HG03039 (cell line): ENCODE data around the gene UBE2G2.
"Not testable (repeated sequence)": the region's sequence is repeated elsewhere in the genome, so short reads cannot be mapped to it uniquely, and the experiment has no call there.

Source experiments
- ATAC-seq: cut with Tn5 transposase; IDR thresholded peaks from one replicate; pipeline ENCODE4 v1.9.1; 2021; ENCODE audit warnings: mild to moderate bottlenecking, moderate library complexity; ENCODE audit not compliant: unreplicated experiment

The UBE2G2 gene

DNA sequence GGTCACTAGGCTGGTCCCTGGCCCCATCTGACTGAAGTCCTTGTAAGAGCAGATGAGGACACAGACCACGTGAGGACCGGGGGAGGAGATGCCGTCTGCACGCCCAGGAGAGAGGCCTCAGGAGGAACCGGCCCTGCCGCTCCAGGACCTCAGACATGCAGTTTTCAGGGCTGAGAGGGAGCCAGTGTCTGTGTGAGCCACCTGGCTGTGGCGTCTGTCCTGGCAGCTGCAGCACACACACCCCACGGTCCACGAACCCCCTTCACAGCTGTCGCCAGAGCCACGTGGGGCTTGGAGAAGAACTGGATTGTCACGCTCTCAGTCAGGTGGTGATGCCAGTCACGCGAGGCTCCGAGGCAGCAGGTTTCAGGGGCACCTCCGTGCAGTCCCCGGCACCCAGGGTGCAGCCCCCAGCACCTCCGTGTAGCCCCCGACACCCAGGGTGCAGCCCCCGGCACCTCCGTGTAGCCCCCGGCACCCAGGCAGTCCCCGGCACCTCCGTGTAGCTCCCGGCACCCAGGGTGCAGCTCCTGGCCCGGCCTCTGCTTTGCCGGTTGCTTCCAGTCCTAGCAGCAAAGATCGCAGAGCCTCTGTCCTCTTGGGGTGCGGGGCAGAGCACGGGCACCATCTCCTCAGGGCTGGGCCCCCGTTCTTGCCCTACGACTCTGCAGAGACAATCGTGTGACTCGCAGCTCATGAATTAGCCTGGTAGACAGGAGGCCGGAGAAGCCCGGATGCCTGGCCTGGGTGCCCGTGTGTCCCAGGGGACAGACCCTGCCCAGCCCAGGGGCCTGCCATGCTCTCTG lies 35.2 kb upstream of the UBE2G2 start:
- ATAC-seq, result no peak

GRCh38 chr21:44836349-44836665 lies 34.7 kb upstream of the UBE2G2 start:
- no peak for ATAC-seq

DNA sequence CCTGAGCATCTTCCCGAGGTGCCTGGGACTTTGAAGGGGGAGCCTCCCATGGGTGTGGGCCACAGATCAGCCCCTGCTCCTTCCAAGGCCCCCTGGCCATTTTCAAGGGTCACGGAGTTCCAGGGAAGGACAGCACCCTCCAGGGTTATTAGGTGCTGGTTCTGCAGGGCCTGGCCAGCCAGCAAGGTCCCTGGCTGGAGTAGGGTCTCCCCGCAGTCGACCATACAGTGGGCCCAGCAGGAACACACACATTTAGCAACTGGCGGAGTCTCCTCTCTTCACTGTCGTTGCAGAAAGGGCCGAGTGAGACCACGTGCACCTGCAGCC lies 34.0 kb upstream of the UBE2G2 start:
- no peak for ATAC-seq

DNA sequence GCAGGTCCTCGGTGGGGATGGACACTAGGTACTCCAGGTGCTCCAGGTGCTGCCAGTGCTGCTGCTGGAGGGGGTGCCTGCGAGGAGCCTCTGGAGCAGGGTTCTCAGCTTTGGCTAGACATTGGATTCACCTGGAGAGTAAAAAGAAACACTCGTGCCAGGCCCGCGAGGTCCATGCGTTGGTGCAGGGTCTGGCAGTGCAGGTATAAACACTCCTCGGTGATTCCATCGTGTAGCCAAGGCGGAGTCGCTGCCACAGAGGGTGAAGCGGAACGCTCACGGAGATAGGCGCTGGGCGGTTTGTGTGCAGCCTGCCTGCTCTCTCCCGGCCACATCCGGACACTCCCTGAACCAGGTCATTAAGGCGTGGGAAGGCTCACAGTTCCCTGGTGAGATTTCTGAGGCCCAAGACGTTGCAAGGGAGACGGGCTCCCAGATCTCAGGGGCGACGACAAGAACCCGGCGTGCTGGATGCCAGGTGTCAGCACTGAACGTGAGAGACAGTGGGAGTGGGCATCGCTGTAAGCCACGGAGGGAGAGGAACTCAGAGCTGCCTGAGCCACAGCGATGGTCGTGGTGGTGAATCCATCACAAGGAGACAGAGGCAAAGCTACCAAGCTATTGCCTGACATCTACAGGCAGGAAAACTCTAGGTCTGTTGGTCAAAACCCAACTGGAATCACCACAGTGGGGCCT lies 33.5 kb upstream of the UBE2G2 start:
- no peak for ATAC-seq

- no peak for ATAC-seq
These were observed 32.8 kb upstream of the UBE2G2 start for GRCh38 chr21:44834231-44834950.

DNA sequence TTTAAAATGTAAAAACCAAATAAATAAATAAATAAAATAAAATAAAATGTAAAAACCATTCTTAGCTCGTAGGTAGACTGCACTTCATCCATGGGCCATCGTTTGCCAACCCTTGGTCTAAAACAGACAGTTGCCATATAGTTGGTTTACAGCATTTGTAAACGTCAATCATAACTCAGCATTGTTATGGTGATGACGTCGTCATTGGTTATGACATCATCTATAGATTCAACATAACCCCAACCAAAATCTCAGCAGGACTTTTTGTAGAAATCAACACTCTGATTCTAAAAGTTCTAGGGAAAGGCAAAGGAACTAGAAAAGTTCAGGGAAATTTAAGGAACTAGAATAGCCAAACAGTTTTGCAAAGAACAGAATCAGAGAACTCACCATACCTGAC lies 32.0 kb upstream of the UBE2G2 start:
- no peak for ATAC-seq

DNA sequence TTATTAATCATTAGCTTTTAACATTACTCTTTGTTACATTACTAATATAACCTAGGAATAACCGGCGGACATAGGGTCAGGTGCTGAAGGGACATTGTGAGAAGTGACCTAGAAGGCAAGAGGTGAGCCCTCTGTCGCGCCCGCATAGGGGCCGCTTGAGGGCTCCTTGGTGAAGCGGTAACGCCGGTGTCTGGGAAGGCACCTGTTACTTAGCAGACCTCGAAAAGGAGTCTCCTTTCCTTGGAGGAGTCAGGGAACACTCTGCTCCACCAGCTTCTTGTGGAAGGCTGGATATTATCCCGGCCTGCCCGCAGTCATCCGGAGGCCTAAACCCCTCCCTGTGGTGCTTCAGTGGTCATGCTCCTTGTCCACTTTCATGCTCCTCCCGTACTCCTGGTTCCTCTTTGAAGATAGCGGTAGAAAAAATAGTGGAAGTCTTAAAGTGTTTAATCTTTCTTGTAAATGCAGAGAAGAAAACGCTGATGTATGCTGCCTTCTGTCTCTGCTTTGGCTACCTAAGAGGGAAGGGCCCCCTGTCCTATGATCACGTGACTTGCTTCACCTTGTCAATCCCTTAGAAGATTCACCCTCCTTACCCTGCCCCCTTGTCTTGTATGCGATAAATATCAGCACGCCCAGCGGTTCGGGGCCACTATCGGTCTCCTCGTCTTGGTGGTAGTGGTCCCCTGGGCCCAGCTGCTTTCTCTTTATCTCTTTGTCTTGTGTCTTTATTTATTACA lies 31.1 kb upstream of the UBE2G2 start:
- not testable (repeated sequence) for ATAC-seq

DNA sequence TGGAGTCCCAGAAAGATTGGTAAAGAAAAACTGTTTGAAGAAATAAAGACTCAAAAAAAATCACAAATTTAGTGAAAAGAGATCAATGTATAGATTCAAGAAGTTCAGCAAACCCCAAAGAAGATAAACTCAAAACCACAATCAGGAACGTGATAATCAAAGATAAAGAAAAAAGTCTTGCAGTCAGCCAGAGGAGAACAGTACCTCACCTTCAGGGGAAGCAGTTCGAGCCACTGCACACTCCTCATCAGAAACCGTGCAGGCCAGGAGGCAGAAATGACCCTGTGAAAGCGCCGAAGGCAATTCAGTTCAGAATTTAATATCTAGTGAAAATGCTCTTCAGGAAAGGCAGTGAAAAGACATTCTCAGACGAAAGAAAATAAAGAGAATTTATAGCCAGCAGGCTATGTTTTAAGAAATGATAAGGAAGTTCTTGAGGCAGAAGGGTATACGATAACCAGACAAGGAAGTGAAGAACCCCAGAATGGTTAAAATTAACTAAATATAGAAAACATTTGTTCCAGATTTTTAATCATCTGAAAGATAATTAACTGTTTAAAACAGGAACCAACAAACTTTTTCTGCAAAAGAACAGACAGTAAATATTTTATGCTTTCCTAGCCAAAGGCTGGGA lies 29.7 kb upstream of the UBE2G2 start:
- ATAC-seq, result no peak

GRCh38 chr21:44829507-44830092 lies 28.0 kb upstream of the UBE2G2 start:
- no peak for ATAC-seq

DNA sequence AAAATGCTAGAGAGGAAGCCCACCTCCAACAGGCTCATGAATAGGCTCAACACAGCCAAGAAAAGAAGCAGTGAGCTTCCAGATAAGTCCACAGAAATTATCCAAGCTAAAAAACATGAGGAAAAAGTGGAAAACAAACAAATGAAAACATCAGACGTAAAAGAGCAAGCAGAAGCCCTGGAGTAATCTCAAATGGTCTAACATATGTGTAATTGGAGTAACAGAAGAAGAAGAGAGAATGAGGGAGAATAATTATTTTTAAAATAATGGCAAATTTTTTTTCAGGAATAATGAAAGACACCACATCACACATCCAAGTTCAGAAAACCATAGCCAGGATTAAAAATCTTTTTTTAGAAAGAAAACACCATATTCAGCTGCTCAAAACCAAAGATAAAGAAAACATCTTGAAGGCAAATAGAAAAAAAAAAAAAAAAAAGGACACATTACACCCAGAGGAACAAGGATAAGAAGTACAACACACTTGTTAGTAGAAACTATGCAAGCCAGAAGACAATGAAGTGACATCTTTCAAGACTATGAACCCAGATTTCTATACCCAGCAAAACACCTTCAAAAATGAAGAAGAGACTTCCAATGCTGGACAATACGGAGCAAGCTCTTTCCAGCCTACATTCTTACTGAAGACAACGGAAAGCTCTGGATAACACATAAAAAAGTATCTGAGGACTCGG lies 26.9 kb upstream of the UBE2G2 start:
- no peak for ATAC-seq

GRCh38 chr21:44823179-44823660 lies 21.6 kb upstream of the UBE2G2 start:
- ATAC-seq, result no peak

- ATAC-seq, result no peak
These were observed 21.0 kb upstream of the UBE2G2 start for GRCh38 chr21:44822484-44823178.

- no peak for ATAC-seq
These were observed 19.2 kb upstream of the UBE2G2 start for GRCh38 chr21:44820851-44821250.

DNA sequence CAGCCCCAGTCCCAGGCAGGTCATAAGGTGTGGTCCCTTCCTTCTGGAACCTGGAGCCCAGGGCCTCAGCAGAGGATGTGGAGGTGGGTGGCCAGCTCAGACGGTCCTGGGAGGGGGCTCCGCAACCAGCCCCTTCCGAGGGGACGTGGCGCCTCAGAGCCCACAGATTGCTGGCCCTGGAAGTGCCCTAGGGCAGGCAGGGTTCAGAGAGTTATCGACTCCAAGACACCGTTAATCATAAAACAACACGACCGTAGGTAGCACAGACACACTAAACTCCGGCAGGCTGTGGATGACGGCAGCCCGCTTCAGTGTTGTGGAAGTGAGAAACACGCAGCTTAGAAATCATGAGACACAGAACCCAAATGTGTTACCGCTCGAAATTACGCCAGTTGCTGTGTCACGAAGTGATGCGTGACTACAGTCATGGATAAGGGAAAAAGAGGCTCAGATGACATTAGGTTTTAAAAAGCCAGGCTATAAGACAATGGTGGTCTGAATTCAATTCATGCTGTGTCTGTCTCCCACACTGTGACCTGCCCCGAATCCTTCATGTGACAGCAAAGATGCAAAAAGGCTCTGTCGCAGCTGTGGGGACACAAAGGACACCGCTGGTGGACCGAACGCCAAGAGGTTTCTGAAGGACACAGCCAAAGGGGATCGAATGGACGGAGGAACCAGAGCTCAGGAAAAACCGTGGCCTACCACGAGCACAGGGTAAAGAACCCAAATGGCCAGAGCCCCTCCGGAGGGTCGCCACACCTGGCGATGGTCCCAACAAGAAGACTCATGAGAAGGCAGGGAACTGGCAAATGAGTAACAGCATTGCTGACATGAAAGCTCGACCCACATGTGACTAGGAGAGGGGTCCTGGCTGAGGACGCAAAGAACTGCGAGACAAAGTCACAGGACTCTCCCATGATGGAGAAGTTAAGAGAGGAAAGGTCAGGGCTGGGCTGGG lies 17.9 kb upstream of the UBE2G2 start:
- ATAC-seq, result no peak

DNA sequence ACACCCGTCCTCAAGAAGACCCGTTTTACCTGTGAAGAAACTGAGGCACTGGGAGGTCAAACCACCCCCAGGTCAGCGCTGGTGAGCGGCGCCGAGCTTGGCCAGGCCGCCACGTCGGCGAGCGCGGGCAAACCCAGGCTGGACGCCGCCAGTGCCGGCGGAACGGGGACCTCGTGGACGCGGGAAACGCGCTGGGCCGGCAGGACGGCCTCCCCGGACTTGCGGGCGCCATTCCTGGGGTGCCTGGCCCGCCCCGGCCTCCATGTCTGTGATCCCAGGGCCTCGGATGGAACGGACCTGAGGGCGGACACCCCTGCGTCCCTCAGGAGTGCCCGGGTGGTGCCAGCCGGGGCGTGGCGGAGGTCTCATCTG lies 17.0 kb upstream of the UBE2G2 start:
- ATAC-seq, result no peak

DNA sequence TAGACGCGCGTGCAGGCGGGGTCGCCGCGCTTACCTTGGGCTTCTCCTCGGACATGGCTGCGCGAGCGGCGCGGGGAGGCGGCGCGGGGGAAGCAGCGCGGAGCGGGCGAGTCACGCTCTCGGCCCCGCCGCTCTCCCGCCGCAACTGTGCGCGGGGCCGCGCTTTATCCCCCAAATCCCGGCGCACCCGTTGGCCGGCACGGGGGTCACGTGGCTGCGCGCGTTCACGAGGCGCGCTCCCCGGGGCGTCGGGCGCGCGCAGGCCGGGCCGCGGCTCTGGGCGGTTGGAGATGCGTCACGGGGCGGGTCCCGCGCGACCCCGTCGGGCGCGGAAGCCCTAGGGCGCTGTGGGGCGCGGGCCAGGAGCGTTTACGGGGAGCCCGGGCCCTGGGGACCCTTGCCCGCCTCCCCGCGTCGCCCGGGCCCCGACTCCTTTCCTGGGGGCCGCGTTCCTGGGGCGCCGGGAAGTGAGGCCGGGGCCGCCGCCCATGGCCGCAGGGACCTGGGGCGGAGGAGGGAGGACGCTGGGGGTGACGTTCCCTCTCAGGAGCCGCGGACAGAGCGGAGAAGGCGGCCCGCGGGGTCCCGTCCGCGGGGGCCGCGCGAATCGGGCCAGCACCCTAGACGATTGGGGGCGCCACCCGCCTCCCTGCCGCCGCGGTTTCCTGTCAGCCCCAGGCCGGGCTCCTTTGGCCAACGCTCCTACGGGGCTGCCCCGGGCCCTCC lies 16.5 kb upstream of the UBE2G2 start, which contains the start of gene SUMO3:
Gene SUMO3 (minus strand): TSS at position 149 of the 726 bp plus-strand sequence. CDS start 94 bp downstream, at position 55.
- peak; percentile 54 for ATAC-seq

GRCh38 chr21:44817506-44817880 lies 15.9 kb upstream of the UBE2G2 start:
- ATAC-seq, result peak; percentile 62
